ENCODE data around the gene DDI2.
A peak's percentile ranks its signal among the peaks of the same experiment; 100 is the strongest.
"Not testable (repeated sequence)": the region's sequence is repeated elsewhere in the genome, so short reads cannot be mapped to it uniquely, and the experiment has no call there.

The DDI2 gene

DNA sequence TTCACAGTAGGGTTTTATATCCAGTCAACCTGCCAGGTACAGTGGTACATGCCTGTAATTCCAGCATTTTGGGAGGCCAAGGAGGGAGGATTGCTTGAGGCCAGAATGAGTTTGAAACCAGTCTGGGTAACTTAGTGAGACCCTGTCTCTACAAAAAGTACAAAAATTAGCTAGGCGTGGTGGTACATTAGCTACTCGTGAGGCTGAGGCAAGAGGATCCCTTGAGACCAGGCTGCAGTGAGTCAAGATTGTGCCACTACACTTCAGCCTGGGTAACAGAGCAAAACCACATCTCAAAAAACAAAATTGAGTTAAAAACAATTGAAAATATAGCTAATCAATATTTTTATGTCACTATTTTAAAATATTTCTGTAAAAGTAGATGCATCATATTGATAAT is 33.2 kb downstream of the DDI2 start:
- no peaks in the 10 kb centered on the region for H3K9me3 Mint-ChIP-seq
- no peak overlapping the region for H3K27ac Mint-ChIP-seq
- no peaks in the 10 kb centered on the region for H3K4me1 Mint-ChIP-seq
- DNase-seq (no peak), ATAC-seq (no peak)
- no peaks in the 10 kb centered on the region for H3K27me3 Mint-ChIP-seq
- H3K4me3 Mint-ChIP-seq = no peak overlapping the region

GRCh38 chr1:15652130-15652529 is 34.9 kb downstream of the DDI2 start:
- H3K9me3 Mint-ChIP-seq, H3K27me3 Mint-ChIP-seq, ATAC-seq, H3K27ac Mint-ChIP-seq, H3K4me3 Mint-ChIP-seq, DNase-seq, H3K4me1 Mint-ChIP-seq: not testable (repeated sequence)

- DNase-seq (no peak), ATAC-seq (no peak)
- no peaks in the 10 kb centered on the region for H3K27me3 Mint-ChIP-seq
- no peaks in the 10 kb centered on the region for H3K4me1 Mint-ChIP-seq
- H3K4me3 Mint-ChIP-seq = no peak overlapping the region
- no peaks in the 10 kb centered on the region for H3K9me3 Mint-ChIP-seq
- H3K27ac Mint-ChIP-seq = no peak overlapping the region
These were observed 36.9 kb downstream of the DDI2 start for GRCh38 chr1:15654091-15654690.

DNA sequence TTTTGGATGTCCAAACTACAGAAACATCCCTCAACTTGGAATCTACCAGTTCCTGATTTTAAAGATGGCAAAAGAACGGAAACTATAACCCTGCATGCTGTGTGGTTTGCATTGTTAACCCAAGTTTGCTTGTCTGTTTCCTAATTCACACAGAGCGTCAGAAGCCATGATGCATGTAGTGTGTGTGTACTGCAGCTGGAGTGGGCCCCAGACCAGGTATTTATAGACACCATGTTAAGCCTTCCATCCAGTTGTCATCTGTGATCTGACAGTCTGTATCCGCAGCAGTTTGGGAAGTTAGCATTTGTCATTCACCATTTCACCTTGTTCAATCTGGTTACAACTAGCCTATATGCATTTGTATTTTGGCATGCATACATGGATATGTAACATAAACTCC is 39.2 kb downstream of the DDI2 start:
- DNase-seq (no peak), ATAC-seq (no peak)
- no peaks in the 10 kb centered on the region for H3K4me1 Mint-ChIP-seq
- no peaks in the 10 kb centered on the region for H3K9me3 Mint-ChIP-seq
- H3K27me3 Mint-ChIP-seq = no peaks in the 10 kb centered on the region
- H3K27ac Mint-ChIP-seq = peak overlapping the region in 1 of 2 donors; percentile 19
- no peak overlapping the region for H3K4me3 Mint-ChIP-seq

DNA sequence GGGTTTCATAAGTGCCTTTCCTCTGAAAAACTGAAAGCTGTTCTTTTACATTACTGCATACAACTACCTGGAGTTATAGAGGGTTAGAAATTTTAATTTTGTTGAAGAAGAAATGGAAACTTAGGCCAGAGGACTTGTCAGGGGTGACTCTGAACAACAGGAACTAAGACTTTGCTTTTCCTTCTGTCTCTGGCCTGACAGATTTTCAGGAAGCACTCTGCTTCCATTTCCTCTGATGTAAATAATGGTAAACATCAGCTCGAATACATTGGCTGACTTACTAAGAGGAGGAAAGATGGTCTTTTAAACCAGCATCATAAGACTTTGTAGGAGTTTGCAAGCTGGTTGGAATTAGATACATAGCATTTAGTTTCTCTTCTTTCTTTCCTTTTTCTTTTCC is 39.8 kb downstream of the DDI2 start:
- H3K27me3 Mint-ChIP-seq = no peaks in the 10 kb centered on the region
- H3K9me3 Mint-ChIP-seq = no peaks in the 10 kb centered on the region
- no peak for DNase-seq
- no peak overlapping the region for H3K4me3 Mint-ChIP-seq
- no peak overlapping the region for H3K27ac Mint-ChIP-seq
- ATAC-seq = no peak
- H3K4me1 Mint-ChIP-seq = no peaks in the 10 kb centered on the region

DNA sequence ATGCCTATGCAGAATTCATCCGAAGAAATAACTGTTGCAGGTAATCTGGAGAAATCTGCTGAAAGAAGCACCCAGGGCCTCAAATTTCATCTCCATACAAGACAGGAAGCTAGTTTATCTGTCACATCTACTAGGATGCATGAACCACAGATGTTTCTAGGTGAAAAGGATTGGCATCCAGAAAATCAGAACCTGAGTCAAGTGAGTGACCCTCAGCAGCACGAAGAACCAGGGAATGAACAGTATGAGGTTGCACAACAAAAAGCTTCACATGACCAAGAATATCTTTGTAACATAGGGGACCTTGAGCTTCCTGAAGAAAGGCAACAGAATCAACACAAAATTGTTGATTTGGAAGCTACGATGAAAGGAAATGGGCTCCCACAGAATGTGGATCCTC is 42.9 kb downstream of the DDI2 start:
- H3K9me3 Mint-ChIP-seq = no peaks in the 10 kb centered on the region
- H3K4me1 Mint-ChIP-seq = no peaks in the 10 kb centered on the region
- ATAC-seq = no peak
- DNase-seq = no peak
- no peak overlapping the region for H3K4me3 Mint-ChIP-seq
- H3K27ac Mint-ChIP-seq = no peak overlapping the region
- H3K27me3 Mint-ChIP-seq = no peaks in the 10 kb centered on the region

DNA sequence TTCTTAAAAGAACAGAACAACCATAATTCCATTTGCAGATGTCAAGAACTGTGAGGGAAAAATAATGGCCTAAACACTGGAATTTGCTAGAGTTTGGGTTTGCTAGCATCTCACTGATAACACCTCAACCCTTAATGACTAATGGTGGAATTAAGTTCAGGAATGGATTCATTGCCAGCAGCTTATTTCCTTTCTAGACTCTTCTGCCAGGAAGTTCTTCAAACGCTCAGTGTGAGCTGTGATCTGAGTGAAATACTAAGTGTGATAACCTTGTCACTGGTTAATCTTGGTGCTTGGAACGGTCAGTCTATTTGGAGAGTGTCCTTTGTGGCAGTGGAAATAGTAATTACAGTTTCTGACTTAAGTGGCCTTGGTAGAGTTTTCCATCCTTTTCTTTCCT is 45.2 kb downstream of the DDI2 start:
- Mint-ChIP-seq H3K27ac (no peak overlapping the region), H3K27me3 (no peaks in the 10 kb centered on the region), H3K4me1 (no peaks in the 10 kb centered on the region)

DNA sequence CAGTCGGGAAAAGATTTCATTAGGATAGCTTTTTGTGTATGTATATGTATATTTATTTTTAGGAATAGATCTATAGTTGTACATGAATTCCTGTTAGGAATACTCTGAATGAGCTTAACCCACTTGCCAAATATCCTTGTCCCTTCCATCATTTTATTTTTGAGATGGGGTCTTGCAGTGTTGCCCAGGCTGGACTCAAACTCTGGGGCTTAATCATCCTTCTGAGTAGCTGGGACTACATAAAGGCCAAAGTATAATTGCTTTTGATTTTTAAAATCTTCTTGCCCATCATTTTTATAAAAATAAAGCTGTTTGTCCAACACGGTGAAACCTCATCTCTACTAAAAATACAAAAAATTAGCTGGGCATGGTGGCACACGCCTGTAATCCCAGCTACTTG is 46.7 kb downstream of the DDI2 start:
- Mint-ChIP-seq H3K9me3 (no peaks in the 10 kb centered on the region), H3K27ac (no peak overlapping the region), H3K4me1 (no peaks in the 10 kb centered on the region), H3K4me3 (no peak overlapping the region), H3K27me3 (no peaks in the 10 kb centered on the region)
- ATAC-seq = no peak
- no peak for DNase-seq

More for the DNA sequence above, 45.2 kb downstream of the DDI2 start:
- Mint-ChIP-seq H3K4me3 (no peak overlapping the region), H3K9me3 (no peaks in the 10 kb centered on the region)
- DNase-seq (no peak), ATAC-seq (no peak)

DNA sequence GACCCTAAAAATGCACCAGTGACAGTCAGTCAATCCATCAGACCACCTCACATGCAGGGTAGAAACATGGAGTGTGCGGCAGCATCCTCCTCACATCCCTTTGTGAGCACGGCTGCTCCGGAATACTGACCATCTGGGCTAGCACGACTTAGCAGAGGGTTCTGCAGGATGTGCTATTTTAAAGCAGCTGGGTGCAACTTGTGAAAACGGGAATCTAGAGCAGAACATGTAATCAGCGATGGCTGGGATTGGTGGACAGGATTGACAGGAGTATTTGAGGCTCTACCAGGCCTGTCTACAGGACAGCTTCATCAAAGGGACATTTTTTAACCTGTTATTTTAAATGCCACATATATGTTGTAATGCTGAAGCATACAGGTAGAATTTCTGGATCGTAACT is 50.1 kb downstream of the DDI2 start:
- Mint-ChIP-seq H3K4me1 (no peaks in the 10 kb centered on the region), H3K9me3 (no peaks in the 10 kb centered on the region), H3K27me3 (no peaks in the 10 kb centered on the region), H3K4me3 (no peak overlapping the region), H3K27ac (no peak overlapping the region)
- DNase-seq (no peak), ATAC-seq (no peak)

GRCh38 chr1:15668089-15668754 is 51.0 kb downstream of the DDI2 start:
- Mint-ChIP-seq H3K4me3 (no peak overlapping the region), H3K27me3 (no peaks in the 10 kb centered on the region), H3K9me3 (no peaks in the 10 kb centered on the region), H3K27ac (no peak overlapping the region), H3K4me1 (no peaks in the 10 kb centered on the region)
- ATAC-seq (no peak), DNase-seq (no peak)

DNA sequence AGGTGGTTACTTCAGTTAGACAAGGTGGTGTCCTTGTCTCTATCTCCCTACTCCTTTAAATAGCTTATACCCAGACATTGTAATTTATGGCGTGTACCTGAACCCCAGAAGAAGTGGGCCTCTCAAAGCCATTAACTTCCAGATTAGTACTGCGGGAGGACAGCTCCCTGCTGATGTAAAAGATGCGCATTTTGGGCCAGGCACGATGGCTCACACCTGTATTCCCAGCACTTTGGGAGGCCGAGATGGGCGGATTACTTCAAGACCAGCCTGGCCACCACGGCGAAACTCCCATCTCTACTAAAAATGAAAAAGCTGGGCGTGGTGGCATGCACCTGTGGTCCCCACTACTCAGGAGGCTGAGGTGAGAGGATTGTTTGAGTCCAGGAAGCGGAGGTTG is 51.8 kb downstream of the DDI2 start:
- Mint-ChIP-seq H3K4me1 (no peaks in the 10 kb centered on the region), H3K27me3 (no peaks in the 10 kb centered on the region), H3K4me3 (no peak overlapping the region), H3K27ac (no peak overlapping the region), H3K9me3 (no peaks in the 10 kb centered on the region)
- ATAC-seq (no peak), DNase-seq (no peak)

DNA sequence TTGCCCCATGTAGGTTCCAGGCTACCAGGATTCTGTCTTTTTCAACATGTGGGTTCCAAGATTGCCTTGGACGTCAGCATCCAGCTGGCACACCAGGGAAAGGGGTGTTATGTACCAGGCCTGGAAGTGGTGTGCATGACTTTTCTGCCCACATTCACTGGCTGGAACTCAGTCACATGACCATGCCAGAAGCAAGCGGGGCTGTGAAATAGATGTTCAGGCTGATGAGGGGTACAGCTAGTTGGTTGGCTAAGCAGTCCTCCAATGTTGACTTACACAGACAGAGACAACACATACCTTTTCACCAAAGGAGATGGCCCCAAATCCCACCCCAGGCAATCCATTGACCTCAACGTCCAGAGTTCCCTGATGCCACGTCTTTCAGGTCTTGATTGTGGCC is 52.6 kb downstream of the DDI2 start:
- no peaks in the 10 kb centered on the region for H3K27me3 Mint-ChIP-seq
- no peak for DNase-seq
- no peak for ATAC-seq
- no peaks in the 10 kb centered on the region for H3K9me3 Mint-ChIP-seq
- no peaks in the 10 kb centered on the region for H3K4me1 Mint-ChIP-seq
- H3K4me3 Mint-ChIP-seq = no peak overlapping the region
- peak overlapping the region in 1 of 2 donors; percentile 34 for H3K27ac Mint-ChIP-seq

- H3K27ac Mint-ChIP-seq = no peak overlapping the region
These were observed 54.2 kb downstream of the DDI2 start for GRCh38 chr1:15671430-15671829.

GRCh38 chr1:15674386-15675159 is 57.3 kb downstream of the DDI2 start:
- no peaks in the 10 kb centered on the region for H3K9me3 Mint-ChIP-seq
- H3K4me1 Mint-ChIP-seq = peaks cover 6% of the 10 kb centered on the region
- ATAC-seq (no peak), DNase-seq (no peak)
- H3K4me3 Mint-ChIP-seq = no peak overlapping the region
- no peaks in the 10 kb centered on the region for H3K27me3 Mint-ChIP-seq
- no peak overlapping the region for H3K27ac Mint-ChIP-seq

More at GRCh38 chr1:15671430-15671829, 54.2 kb downstream of the DDI2 start:
- no peak for ATAC-seq
- H3K4me1 Mint-ChIP-seq = no peaks in the 10 kb centered on the region
- no peak overlapping the region for H3K4me3 Mint-ChIP-seq
- no peaks in the 10 kb centered on the region for H3K9me3 Mint-ChIP-seq
- DNase-seq = no peak
- H3K27me3 Mint-ChIP-seq = no peaks in the 10 kb centered on the region

GRCh38 chr1:15676010-15676409 is 58.8 kb downstream of the DDI2 start:
- ATAC-seq (no peak), DNase-seq (no peak)
- H3K4me1 Mint-ChIP-seq = peaks cover 15% of the 10 kb centered on the region
- H3K27me3 Mint-ChIP-seq = no peaks in the 10 kb centered on the region
- no peaks in the 10 kb centered on the region for H3K9me3 Mint-ChIP-seq
- H3K27ac Mint-ChIP-seq = peak overlapping the region in 1 of 2 donors; percentile 6
- H3K4me3 Mint-ChIP-seq = no peak overlapping the region
